Measurements from ENCODE around the gene EIF3F. TPM values are rescaled to one million over a fixed set of nuclear protein-coding genes. Genes with fewer than 3 reads are reported as not detected.

The EIF3F gene
- total RNA-seq, 1 donor from 2014 or later: 257 TPM

GRCh38 chr11:8040921-8041285 lies 53.8 kb downstream of the EIF3F start:
- H3K9me3 Mint-ChIP-seq: peaks cover 5% of the 10 kb centered on the region
- Histone ChIP-seq H3K9me3 (ENCODE audit: low read depth) (no peaks in the 10 kb centered on the region), H3K4me3 (no peak overlapping the region), H3K27ac (no peak overlapping the region), H3K9ac (no peak overlapping the region), H3K79me2 (ENCODE audit: low read depth) (no peaks in the 10 kb centered on the region), H2AFZ (replicated peaks) (no peak overlapping the region), H3K36me3 (no peaks in the 10 kb centered on the region), H4K20me1 (ENCODE audit: low read depth) (no peaks in the 10 kb centered on the region), H3K27me3 (no peaks in the 10 kb centered on the region), H3K4me2 (no peak overlapping the region), H3K4me1 (no peaks in the 10 kb centered on the region), H3F3A (ENCODE audit: low read depth) (no peaks in the 10 kb centered on the region)
- no peak overlapping the region for H3K27ac Mint-ChIP-seq
- no peak overlapping the region for H3K4me3 Mint-ChIP-seq
- H3K27me3 Mint-ChIP-seq (ENCODE audit: insufficient read depth, low read depth): peaks cover 5% of the 10 kb centered on the region
- TF ChIP-seq, protein P1, sequence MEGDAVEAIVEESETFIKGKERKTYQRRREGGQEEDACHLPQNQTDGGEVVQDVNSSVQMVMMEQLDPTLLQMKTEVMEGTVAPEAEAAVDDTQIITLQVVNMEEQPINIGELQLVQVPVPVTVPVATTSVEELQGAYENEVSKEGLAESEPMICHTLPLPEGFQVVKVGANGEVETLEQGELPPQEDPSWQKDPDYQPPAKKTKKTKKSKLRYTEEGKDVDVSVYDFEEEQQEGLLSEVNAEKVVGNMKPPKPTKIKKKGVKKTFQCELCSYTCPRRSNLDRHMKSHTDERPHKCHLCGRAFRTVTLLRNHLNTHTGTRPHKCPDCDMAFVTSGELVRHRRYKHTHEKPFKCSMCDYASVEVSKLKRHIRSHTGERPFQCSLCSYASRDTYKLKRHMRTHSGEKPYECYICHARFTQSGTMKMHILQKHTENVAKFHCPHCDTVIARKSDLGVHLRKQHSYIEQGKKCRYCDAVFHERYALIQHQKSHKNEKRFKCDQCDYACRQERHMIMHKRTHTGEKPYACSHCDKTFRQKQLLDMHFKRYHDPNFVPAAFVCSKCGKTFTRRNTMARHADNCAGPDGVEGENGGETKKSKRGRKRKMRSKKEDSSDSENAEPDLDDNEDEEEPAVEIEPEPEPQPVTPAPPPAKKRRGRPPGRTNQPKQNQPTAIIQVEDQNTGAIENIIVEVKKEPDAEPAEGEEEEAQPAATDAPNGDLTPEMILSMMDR (IDR thresholded peaks at IDR 0.05): no peak
- TF ChIP-seq EZH2phosphoT487 (IDR thresholded peaks at IDR 0.05) (no peak), EZH2 (IDR thresholded peaks at IDR 0.05) (no peak)
- peaks cover 27% of the 10 kb centered on the region for H3K4me1 Mint-ChIP-seq
- H3K36me3 Mint-ChIP-seq: no peaks in the 10 kb centered on the region
- no peak for DNase-seq (ENCODE audit: low spot score)

- no peaks in the 10 kb centered on the region for H3K36me3 ChIP-seq
- H3K9me3 ChIP-seq (ENCODE audit: low read depth): no peaks in the 10 kb centered on the region
- no peak for TF ChIP-seq EZH2phosphoT487 (IDR thresholded peaks at IDR 0.05)
- TF ChIP-seq, protein P1 (IDR thresholded peaks at IDR 0.05): no peak
- no peak for TF ChIP-seq EZH2 (IDR thresholded peaks at IDR 0.05)
- no peak overlapping the region for H3K9ac ChIP-seq
- Mint-ChIP-seq H3K4me1 (peaks cover 23% of the 10 kb centered on the region), H3K4me3 (no peak overlapping the region), H3K9me3 (peaks cover 5% of the 10 kb centered on the region), H3K27me3 (ENCODE audit: insufficient read depth, low read depth) (peaks cover 9% of the 10 kb centered on the region), H3K36me3 (no peaks in the 10 kb centered on the region), H3K27ac (no peak overlapping the region)
- no peak overlapping the region for H3K4me2 ChIP-seq
- H3K27ac ChIP-seq: no peak overlapping the region
- H3K79me2 ChIP-seq (ENCODE audit: low read depth): no peaks in the 10 kb centered on the region
- no peak for DNase-seq (ENCODE audit: low spot score)
- H4K20me1 ChIP-seq (ENCODE audit: low read depth): no peaks in the 10 kb centered on the region
- H3K4me3 ChIP-seq: no peak overlapping the region
- no peaks in the 10 kb centered on the region for H3K4me1 ChIP-seq
- H2AFZ ChIP-seq (replicated peaks): no peak overlapping the region
- no peaks in the 10 kb centered on the region for H3F3A ChIP-seq (ENCODE audit: low read depth)
- no peaks in the 10 kb centered on the region for H3K27me3 ChIP-seq
These were observed 54.4 kb downstream of the EIF3F start for GRCh38 chr11:8041576-8041975.

DNA sequence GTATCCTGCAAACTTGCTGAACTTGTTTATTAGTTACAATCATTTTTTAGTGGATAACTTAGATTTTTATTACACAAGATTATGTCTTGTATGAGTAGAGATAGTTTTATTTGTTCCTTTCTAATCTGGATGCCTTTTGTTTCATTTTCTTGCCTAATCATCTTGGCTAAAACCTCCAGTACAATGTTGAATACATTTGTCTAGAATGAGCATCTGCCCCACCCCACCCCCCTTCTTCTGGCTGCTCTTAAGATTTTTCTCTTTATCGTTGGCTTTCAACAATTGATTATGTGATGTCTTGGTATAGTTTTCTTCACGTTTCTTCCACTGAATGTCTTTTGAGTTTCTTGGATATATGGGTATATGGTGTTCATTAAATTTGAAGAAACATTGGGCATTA lies 56.6 kb downstream of the EIF3F start:
- peaks cover 10% of the 10 kb centered on the region for H3K27me3 Mint-ChIP-seq (ENCODE audit: insufficient read depth, low read depth)
- TF ChIP-seq, protein P1 (IDR thresholded peaks at IDR 0.05): no peak
- TF ChIP-seq EZH2phosphoT487 (IDR thresholded peaks at IDR 0.05): no peak
- no peak for TF ChIP-seq EZH2 (IDR thresholded peaks at IDR 0.05)

More for the DNA sequence above, 56.6 kb downstream of the EIF3F start:
- Histone ChIP-seq H3K27me3 (no peaks in the 10 kb centered on the region), H3K4me3 (no peak overlapping the region), H2AFZ (replicated peaks) (no peak overlapping the region), H3F3A (ENCODE audit: low read depth) (no peaks in the 10 kb centered on the region), H3K4me2 (no peak overlapping the region), H3K9ac (no peak overlapping the region), H3K79me2 (ENCODE audit: low read depth) (no peaks in the 10 kb centered on the region), H3K36me3 (no peaks in the 10 kb centered on the region), H3K9me3 (ENCODE audit: low read depth) (no peaks in the 10 kb centered on the region), H4K20me1 (ENCODE audit: low read depth) (no peaks in the 10 kb centered on the region), H3K27ac (no peak overlapping the region), H3K4me1 (no peaks in the 10 kb centered on the region)
- no peaks in the 10 kb centered on the region for H3K36me3 Mint-ChIP-seq
- DNase-seq (ENCODE audit: low spot score): no peak
- H3K4me3 Mint-ChIP-seq: no peak overlapping the region
- no peak overlapping the region for H3K27ac Mint-ChIP-seq
- H3K4me1 Mint-ChIP-seq: peaks cover 10% of the 10 kb centered on the region
- peaks cover 2% of the 10 kb centered on the region for H3K9me3 Mint-ChIP-seq

Data from neural progenitor cell (in vitro differentiated cells).